ENCODE measurements around the gene GOSR2.

The GOSR2 gene

GRCh38 chr17:46991617-46992016 is 68.7 kb downstream of the GOSR2 start:
- DNase-seq (ENCODE audit: low spot score): no peak

Data from ecto neural progenitor cell (in vitro differentiated cells).